Measurements from ENCODE around the gene WDR70. TPM values are rescaled to one million over a fixed set of nuclear protein-coding genes. Genes with fewer than 3 reads are reported as not detected.
"Not testable (repeated sequence)": the region's sequence is repeated elsewhere in the genome, so short reads cannot be mapped to it uniquely, and the experiment has no call there.

The WDR70 gene
- total RNA-seq, 2 donors from 2014 or later: 26.7 to 28.6 TPM

DNA sequence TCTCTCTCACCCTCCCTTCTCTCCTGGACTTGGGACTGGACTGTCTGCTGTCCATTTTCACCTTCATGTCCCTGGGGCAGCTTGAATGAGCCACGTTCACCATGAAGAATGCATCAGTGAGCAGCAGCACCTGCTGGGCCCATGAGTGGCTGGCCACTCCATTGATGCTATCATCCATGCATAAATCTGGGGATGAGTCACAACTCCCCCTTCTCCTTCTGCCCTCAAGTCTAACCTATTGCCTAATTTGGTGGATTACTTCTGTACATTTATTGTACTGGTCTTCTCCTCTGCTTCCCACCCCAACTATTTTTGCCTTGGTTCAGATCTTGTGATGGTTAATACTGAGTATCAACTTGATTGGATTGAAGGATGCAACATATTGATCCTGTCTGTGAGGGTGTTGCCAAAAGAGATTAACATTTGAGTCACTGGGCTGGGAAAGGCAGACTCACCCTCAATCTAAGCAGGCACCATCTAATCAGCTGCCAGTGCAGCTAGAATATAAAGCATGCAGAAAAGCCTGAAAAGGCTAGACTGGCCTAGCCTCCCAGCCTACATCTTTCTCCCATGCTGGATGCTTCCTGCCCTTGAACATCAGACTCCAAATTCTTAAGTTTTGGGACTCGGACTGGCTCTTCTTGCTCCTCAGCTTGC is 414.0 kb downstream of the WDR70 start:
- TF ChIP-seq, protein P1, sequence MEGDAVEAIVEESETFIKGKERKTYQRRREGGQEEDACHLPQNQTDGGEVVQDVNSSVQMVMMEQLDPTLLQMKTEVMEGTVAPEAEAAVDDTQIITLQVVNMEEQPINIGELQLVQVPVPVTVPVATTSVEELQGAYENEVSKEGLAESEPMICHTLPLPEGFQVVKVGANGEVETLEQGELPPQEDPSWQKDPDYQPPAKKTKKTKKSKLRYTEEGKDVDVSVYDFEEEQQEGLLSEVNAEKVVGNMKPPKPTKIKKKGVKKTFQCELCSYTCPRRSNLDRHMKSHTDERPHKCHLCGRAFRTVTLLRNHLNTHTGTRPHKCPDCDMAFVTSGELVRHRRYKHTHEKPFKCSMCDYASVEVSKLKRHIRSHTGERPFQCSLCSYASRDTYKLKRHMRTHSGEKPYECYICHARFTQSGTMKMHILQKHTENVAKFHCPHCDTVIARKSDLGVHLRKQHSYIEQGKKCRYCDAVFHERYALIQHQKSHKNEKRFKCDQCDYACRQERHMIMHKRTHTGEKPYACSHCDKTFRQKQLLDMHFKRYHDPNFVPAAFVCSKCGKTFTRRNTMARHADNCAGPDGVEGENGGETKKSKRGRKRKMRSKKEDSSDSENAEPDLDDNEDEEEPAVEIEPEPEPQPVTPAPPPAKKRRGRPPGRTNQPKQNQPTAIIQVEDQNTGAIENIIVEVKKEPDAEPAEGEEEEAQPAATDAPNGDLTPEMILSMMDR (IDR thresholded peaks at IDR 0.05): no peak
- Histone ChIP-seq H3K27ac (no peak overlapping the region), H3K9me3 (no peaks in the 10 kb centered on the region), H3K4me1 (no peaks in the 10 kb centered on the region), H3K9ac (ENCODE audit: low read depth in 2 of 2, low read length in 2 of 2) (no peak overlapping the region), H3K36me3 (no peaks in the 10 kb centered on the region), H3K4me3 (no peak overlapping the region), H3K27me3 (no peaks in the 10 kb centered on the region)
- intact Hi-C loops (cut with DNase I): no loop called here
- DNase-seq: no peak

DNA sequence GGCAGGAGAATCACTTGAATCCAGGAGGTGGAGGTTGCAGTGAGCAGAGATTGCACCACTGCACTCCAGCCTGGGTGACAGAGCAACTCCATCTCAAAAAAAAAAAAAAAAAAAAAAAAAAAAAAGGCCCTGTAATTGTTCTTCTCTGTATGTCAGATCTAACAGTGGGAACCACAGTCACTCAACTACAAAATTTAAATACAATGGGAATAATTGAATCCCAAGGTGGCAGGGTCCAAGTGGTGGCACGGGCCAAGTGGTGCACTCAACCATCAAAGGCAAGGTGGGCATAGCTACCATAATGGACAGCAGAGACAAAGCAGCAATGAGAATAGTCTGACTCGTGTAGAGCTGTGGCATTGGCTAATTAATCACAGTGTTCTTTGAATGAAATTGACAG is 416.2 kb downstream of the WDR70 start:
- H3K27ac ChIP-seq; H3K27me3 ChIP-seq; H3K4me3 ChIP-seq; intact Hi-C loops (cut with DNase I); H3K4me1 ChIP-seq; DNase-seq; H3K9ac ChIP-seq (ENCODE audit: low read depth in 2 of 2, low read length in 2 of 2); H3K9me3 ChIP-seq; H3K36me3 ChIP-seq: not testable (repeated sequence)

DNA sequence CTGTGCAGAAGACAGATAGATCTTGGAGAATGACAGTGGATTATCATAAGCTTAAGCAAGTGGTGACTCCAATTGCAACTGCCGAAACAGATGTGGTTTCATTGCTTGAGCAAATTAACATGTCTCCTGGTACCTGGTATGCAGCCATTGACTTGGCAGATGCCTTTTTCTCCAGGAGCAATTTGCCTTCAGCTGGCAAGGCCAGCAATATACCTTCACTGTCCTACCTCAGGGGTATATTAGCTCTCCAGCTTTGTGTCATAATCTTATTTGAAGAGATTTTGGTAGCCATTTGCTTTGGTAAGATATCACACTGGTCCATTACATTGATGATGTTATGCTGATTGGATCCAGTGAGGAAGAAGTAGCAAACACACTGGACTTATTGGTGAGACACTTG is 417.3 kb downstream of the WDR70 start:
- H3K9me3 ChIP-seq; H3K4me1 ChIP-seq; intact Hi-C loops (cut with DNase I); H3K9ac ChIP-seq (ENCODE audit: low read depth in 2 of 2, low read length in 2 of 2); H3K36me3 ChIP-seq; H3K4me3 ChIP-seq; H3K27ac ChIP-seq; DNase-seq; H3K27me3 ChIP-seq: not testable (repeated sequence)

GRCh38 chr5:37799865-37800421 is 420.8 kb downstream of the WDR70 start:
- Histone ChIP-seq H3K4me1 (no peaks in the 10 kb centered on the region), H3K9me3 (no peaks in the 10 kb centered on the region), H3K27me3 (no peaks in the 10 kb centered on the region), H3K36me3 (no peaks in the 10 kb centered on the region), H3K27ac (no peak overlapping the region), H3K9ac (ENCODE audit: low read depth in 2 of 2, low read length in 2 of 2) (no peak overlapping the region), H3K4me3 (no peak overlapping the region)
- intact Hi-C loops (cut with DNase I): no loop called here
- DNase-seq: no peak
- TF ChIP-seq, protein P1 (IDR thresholded peaks at IDR 0.05): no peak

GRCh38 chr5:37801521-37801920 is 422.4 kb downstream of the WDR70 start:
- no peaks in the 10 kb centered on the region for H3K27me3 ChIP-seq
- no peaks in the 10 kb centered on the region for H3K36me3 ChIP-seq
- TF ChIP-seq, protein P1 (IDR thresholded peaks at IDR 0.05): no peak
- no peaks in the 10 kb centered on the region for H3K4me1 ChIP-seq
- DNase-seq: no peak
- no peaks in the 10 kb centered on the region for H3K9me3 ChIP-seq
- H3K9ac ChIP-seq (ENCODE audit: low read depth in 2 of 2, low read length in 2 of 2): no peak overlapping the region
- intact Hi-C loops (cut with DNase I): no loop called here
- H3K4me3 ChIP-seq: no peak overlapping the region
- H3K27ac ChIP-seq: no peak overlapping the region

Other genes with a start within 250 kb of the WDR70 start
- gene CPLANE1, start 129.9 kb upstream of the WDR70 start, total RNA-seq: 1 to 10 TPM; 6.4 to 8.4 TPM
- gene NUP155, start 8.2 kb upstream of the WDR70 start, total RNA-seq: 10 to 100 TPM; 18.1 to 36.3 TPM

All from colonic mucosa (tissue), 4 donors.